CD8-positive, alpha-beta memory T cell (primary cell): ENCODE results near the gene EPC2. TPM values are rescaled to one million over a fixed set of nuclear protein-coding genes. Genes with fewer than 3 reads are reported as not detected.

Source experiments
- CTCF ChIA-PET: fragments of 350-600 bp; sonication (Branson Sonifier 250); formaldehyde crosslinking; loops from one replicate; lab custom pipeline; 2021; ENCODE audit warnings: antibody characterized with exemption; lab: Charles Lee
- POLR2A ChIA-PET: fragments of 350-600 bp; sonication (Branson Sonifier 250); formaldehyde crosslinking; loops from one replicate; lab custom pipeline; 2021; ENCODE audit warnings: antibody characterized with exemption; lab: Charles Lee
- DNase-seq, 5 donors: peaks; one replicate each; pipeline versions ENCODE4 v3.0.0 to v3.0.0-alpha.2; 2020 to 2022; ENCODE audit warnings: mixed read lengths in 1 of 5
- H3K27ac ChIP-seq: one replicate; pipeline ENCODE4 v1.7.0; 2013; ENCODE audit warnings: low read depth, mild to moderate bottlenecking, low read length, moderate library complexity
- H3K27me3 ChIP-seq: 2 replicates; pipeline ENCODE4 v1.7.0; 2013; ENCODE audit warnings: low read length, mild to moderate bottlenecking; ENCODE audit not compliant: insufficient read depth, poor library complexity, severe bottlenecking
- H3K36me3 ChIP-seq: 2 replicates; pipeline ENCODE4 v1.7.0; 2013; ENCODE audit warnings: mild to moderate bottlenecking, low read length, moderate library complexity; ENCODE audit not compliant: insufficient read depth
- H3K4me1 ChIP-seq: 2 replicates; pipeline ENCODE4 v1.7.0; 2013; ENCODE audit warnings: mild to moderate bottlenecking, low read length, moderate library complexity; ENCODE audit not compliant: insufficient read depth
- H3K4me3 ChIP-seq: 2 replicates; pipeline ENCODE4 v1.7.0; 2013; ENCODE audit warnings: mild to moderate bottlenecking, low read length
- H3K9me3 ChIP-seq: 2 replicates; pipeline ENCODE4 v1.7.0; 2013; ENCODE audit warnings: mild to moderate bottlenecking, low read length
- H3K27ac Mint-ChIP-seq, 8 donors: one replicate each; pipeline ENCODE4 v1.8.0; 2020 to 2021; ENCODE audit warnings: mixed read lengths in 8 of 8, mild to moderate bottlenecking in 6 of 8, inconsistent platforms in 3 of 8, moderate library complexity in 3 of 8
- H3K27me3 Mint-ChIP-seq, 2 donors: one replicate each; pipeline ENCODE4 v1.8.0; 2020 to 2021; ENCODE audit warnings: mixed read lengths in 2 of 2, mild to moderate bottlenecking in 1 of 2, moderate library complexity in 1 of 2
- H3K36me3 Mint-ChIP-seq, 3 donors: one replicate each; pipeline ENCODE4 v1.8.0; 2020 to 2021; ENCODE audit warnings: mixed read lengths in 3 of 3, inconsistent platforms in 1 of 3, mild to moderate bottlenecking in 1 of 3
- H3K4me1 Mint-ChIP-seq, 3 donors: one replicate each; pipeline ENCODE4 v1.8.0; 2020 to 2021; ENCODE audit warnings: mixed read lengths in 3 of 3, inconsistent platforms in 1 of 3, mild to moderate bottlenecking in 1 of 3
- H3K4me3 Mint-ChIP-seq, 7 donors: one replicate each; pipeline ENCODE4 v1.8.0; 2020 to 2021; ENCODE audit warnings: mixed read lengths in 7 of 7, mild to moderate bottlenecking in 6 of 7, moderate library complexity in 4 of 7, inconsistent platforms in 2 of 7
- H3K9me3 Mint-ChIP-seq, 5 donors: one replicate each; pipeline ENCODE4 v1.8.0; 2020 to 2022; ENCODE audit warnings: mixed read lengths in 5 of 5, mild to moderate bottlenecking in 3 of 5, moderate library complexity in 2 of 5, inconsistent platforms in 1 of 5
- polyA plus RNA-seq: library from polyadenylated mRNA; unstranded; fragments of 300-500 nt; fragmentation: Illumina TruSeq; gene quantifications from one replicate; pipeline ENCODE4 v1.2.3, GENCODE V29; 2021
- total RNA-seq, 2 experiments: library from RNA; stranded (reverse); gene quantifications; one replicate each; pipeline ENCODE4 v1.2.3, GENCODE V29; 2021

EPC2 gene
- total and polyA plus RNA-seq, 3 experiments from 2014 or later = 2.2 to 29.7 (median 29.6) TPM

DNA sequence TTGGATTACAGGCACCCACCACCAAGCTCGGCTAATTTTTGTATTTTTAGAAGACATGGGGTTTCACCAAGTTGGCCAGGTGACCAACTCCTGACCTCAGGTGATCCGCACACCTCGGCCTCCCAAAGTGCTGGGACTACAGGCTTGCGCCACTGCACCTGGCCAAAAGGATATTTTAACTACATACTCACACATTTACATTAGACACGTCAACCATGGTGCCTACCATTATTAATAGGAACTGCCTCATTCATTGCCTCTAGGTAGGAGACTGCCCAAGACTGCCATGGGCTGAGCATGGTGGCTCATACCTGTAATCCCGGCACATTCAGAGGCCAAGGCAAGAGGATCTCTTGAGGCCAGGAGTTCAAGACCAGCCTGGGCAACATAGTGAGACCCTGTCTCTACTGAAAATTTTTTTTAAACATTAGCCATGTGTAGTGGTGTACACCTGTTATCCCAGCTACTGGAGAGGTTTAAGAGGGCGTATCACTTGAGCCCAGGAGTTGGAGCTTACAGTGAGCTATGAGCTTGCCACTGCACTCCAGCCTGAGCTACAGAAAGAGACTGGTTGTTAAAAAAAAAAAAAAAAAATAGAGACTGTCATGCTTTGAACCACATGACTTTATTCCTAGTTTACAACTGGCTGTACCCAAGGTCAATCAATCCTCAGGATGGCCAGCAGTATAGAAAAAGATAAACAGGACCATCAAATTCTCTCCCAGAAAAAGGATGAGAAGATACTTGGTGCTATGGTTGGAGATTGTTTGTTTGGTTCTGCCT, 31.1 kb upstream of the EPC2 start:
- DNase-seq = no peak
- Histone ChIP-seq H3K4me3 (no peak overlapping the region), H3K27ac (no peak overlapping the region), H3K27me3 (no peaks in the 10 kb centered on the region), H3K4me1 (no peaks in the 10 kb centered on the region), H3K9me3 (no peaks in the 10 kb centered on the region), H3K36me3 (no peaks in the 10 kb centered on the region)
- H3K27me3 Mint-ChIP-seq = peaks cover 0 to 1% of the 10 kb centered on the region in 2 donors
- H3K36me3 Mint-ChIP-seq = no peaks in the 10 kb centered on the region
- no peak overlapping the region for H3K27ac Mint-ChIP-seq
- POLR2A ChIA-PET = no interaction called here
- no peaks in the 10 kb centered on the region for H3K9me3 Mint-ChIP-seq
- peaks cover 4 to 9% (median 6%) of the 10 kb centered on the region in 3 donors for H3K4me1 Mint-ChIP-seq
- no peak overlapping the region for H3K4me3 Mint-ChIP-seq
- CTCF ChIA-PET = no interaction called here

DNA sequence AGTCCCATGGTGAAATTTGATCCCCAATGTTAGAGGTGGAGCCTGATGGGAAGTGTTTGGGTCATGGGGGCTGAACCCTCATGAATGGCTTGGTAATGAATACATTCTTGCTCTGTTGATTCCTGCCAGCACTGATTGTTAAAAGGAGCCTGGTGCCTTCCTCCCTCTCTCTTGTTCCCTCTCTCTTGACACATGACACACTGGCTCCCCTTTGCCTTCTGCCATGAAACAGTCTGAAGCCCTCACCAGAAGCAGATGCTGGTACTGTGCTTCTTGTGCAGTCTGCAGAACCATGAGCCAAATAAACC, 30.6 kb upstream of the EPC2 start:
- no peak for DNase-seq
- Histone ChIP-seq H3K4me3 (no peak overlapping the region), H3K36me3 (no peaks in the 10 kb centered on the region), H3K4me1 (no peaks in the 10 kb centered on the region), H3K27ac (no peak overlapping the region), H3K9me3 (no peaks in the 10 kb centered on the region), H3K27me3 (no peaks in the 10 kb centered on the region)
- Mint-ChIP-seq H3K36me3 (no peaks in the 10 kb centered on the region), H3K27me3 (peaks cover 0 to 1% of the 10 kb centered on the region in 2 donors), H3K27ac (no peak overlapping the region), H3K4me1 (peaks cover 4 to 9% (median 6%) of the 10 kb centered on the region in 3 donors), H3K9me3 (no peaks in the 10 kb centered on the region), H3K4me3 (no peak overlapping the region)
- ChIA-PET POLR2A (no interaction called here), CTCF (interaction anchor here (1.4 kb wide), 1 partner anchor 30 kb away, joined by 3 read pairs; no protein-coding TSS in a partner anchor)

DNA sequence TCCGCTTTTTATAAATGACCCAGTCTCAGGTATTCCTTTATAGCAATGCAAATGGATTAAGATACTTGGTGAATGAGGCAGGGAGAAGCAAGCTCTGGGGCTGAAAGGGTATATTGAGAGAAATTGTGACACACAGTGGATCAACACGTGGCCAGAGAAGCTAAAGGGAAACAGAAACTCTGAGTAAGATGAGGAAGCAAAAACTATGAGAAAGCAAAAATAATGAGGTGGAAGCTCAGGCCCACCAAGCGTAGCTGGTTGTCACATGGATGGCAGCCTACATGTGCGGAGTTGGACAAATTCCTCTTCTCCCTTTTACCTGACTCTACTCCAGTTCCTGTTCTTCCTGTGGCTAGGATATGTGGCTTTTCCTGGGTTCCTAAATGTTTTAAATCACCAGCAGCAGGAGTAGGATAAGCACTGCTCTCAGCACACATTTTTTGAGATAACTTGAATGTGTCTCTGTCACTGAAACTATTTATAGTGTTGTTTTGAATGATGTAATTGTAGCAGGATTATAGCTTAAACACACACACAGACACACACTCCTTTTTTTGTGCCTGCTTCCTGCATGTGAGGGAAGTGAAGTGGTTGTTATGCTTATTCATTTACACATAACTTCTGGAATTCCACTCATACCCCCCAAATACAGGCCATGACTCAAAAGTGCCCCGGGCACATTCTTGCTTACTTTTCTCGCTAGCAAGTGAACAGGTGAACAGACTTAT, 30.1 kb upstream of the EPC2 start:
- Mint-ChIP-seq H3K9me3 (no peaks in the 10 kb centered on the region), H3K4me3 (no peak overlapping the region), H3K27ac (peak overlapping the region in 1 of 8 donors; percentile 3), H3K4me1 (peaks cover 4 to 9% (median 6%) of the 10 kb centered on the region in 3 donors), H3K27me3 (peaks cover 0 to 1% of the 10 kb centered on the region in 2 donors), H3K36me3 (peaks cover 0 to 4% (median 0%) of the 10 kb centered on the region in 3 donors)
- Histone ChIP-seq H3K27me3 (no peaks in the 10 kb centered on the region), H3K36me3 (no peaks in the 10 kb centered on the region), H3K27ac (no peak overlapping the region), H3K4me1 (no peaks in the 10 kb centered on the region), H3K4me3 (no peak overlapping the region), H3K9me3 (no peaks in the 10 kb centered on the region)
- ChIA-PET POLR2A (no interaction called here), CTCF (interaction anchor here (1.4 kb wide), 1 partner anchor 29 kb away, joined by 3 read pairs; no protein-coding TSS in a partner anchor)
- no peak for DNase-seq

DNA sequence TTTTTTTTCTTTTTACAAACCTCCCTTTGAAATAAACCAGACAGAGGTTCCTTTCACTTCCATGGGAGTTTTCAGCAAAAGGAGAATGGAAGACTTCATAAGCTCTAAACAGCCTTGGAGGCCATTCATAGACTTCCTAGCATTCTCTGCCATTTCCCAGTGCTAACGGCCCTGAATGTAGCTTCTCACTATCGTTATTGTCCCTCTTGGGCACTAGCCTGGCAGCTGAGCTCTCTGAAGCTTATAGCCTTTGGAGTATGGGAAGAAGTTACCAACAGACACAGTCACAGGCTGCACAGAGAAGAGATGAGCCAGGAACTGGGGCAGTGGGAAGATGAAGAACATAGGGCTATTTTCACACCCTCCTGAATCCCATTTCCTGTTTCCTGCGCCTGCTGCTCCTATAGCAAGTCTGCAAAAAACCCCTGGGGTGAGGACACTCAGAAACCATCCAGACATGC, 29.1 kb upstream of the EPC2 start:
- Mint-ChIP-seq H3K27ac (no peak overlapping the region), H3K36me3 (peaks cover 0 to 6% (median 0%) of the 10 kb centered on the region in 3 donors), H3K4me1 (peaks cover 4 to 9% (median 6%) of the 10 kb centered on the region in 3 donors), H3K4me3 (no peak overlapping the region), H3K27me3 (peaks cover 0 to 1% of the 10 kb centered on the region in 2 donors), H3K9me3 (no peaks in the 10 kb centered on the region)
- DNase-seq = no peak
- Histone ChIP-seq H3K27me3 (no peaks in the 10 kb centered on the region), H3K4me3 (no peak overlapping the region), H3K4me1 (no peaks in the 10 kb centered on the region), H3K36me3 (no peaks in the 10 kb centered on the region), H3K27ac (no peak overlapping the region), H3K9me3 (no peaks in the 10 kb centered on the region)
- ChIA-PET CTCF (interaction anchor here (1.4 kb wide), 1 partner anchor 28 kb away, joined by 3 read pairs; no protein-coding TSS in a partner anchor), POLR2A (no interaction called here)

DNA sequence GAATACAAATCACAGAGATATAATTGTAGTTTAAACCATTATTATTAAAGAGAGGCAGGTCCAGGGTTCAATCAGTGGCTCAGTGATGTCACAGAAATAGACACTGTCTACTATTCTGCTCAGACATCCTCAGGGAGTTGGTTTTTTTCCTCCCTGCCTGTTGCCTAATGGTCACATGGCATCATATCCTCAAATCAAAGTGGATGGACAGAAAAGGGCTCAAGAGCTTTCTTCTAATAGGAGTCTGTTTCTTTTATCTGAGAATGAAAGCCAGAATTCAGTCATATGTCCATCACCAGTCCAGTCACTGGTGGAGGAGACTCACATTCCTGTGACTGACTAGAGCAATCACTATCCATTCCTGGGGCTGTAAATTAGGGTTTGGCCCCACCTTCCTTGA, 27.9 kb upstream of the EPC2 start:
- ChIA-PET POLR2A (no interaction called here), CTCF (no interaction called here)
- Mint-ChIP-seq H3K36me3 (peaks cover 0 to 6% (median 0%) of the 10 kb centered on the region in 3 donors), H3K27ac (no peak overlapping the region), H3K9me3 (no peaks in the 10 kb centered on the region), H3K4me1 (peaks cover 4 to 9% (median 6%) of the 10 kb centered on the region in 3 donors), H3K27me3 (peaks cover 0 to 3% of the 10 kb centered on the region in 2 donors), H3K4me3 (no peak overlapping the region)
- H3K36me3 ChIP-seq = no peaks in the 10 kb centered on the region
- no peaks in the 10 kb centered on the region for H3K9me3 ChIP-seq
- H3K27ac ChIP-seq = no peak overlapping the region
- H3K4me3 ChIP-seq = no peak overlapping the region
- no peak for DNase-seq
- no peaks in the 10 kb centered on the region for H3K27me3 ChIP-seq
- no peaks in the 10 kb centered on the region for H3K4me1 ChIP-seq

DNA sequence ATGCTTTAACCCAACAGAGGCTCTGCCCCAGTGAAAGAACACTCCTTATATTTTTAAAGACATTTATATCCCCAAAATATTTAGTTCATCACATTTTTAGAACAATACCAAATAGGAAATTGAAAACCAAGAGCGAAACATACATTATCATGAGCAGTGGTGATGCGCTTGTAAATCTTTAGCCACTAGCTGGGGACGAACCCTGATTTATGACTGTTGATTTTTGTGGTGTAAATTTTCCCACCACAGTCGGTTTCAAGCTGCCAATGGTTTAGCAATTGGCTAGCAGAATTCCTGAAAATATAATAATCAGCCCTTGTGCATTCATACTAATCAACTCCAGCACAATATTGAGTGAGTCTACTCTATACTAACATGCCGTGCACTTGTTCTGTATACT, 27.3 kb upstream of the EPC2 start:
- H3K27ac Mint-ChIP-seq = no peak overlapping the region
- peaks cover 0 to 6% (median 0%) of the 10 kb centered on the region in 3 donors for H3K36me3 Mint-ChIP-seq
- CTCF ChIA-PET = no interaction called here

DNA sequence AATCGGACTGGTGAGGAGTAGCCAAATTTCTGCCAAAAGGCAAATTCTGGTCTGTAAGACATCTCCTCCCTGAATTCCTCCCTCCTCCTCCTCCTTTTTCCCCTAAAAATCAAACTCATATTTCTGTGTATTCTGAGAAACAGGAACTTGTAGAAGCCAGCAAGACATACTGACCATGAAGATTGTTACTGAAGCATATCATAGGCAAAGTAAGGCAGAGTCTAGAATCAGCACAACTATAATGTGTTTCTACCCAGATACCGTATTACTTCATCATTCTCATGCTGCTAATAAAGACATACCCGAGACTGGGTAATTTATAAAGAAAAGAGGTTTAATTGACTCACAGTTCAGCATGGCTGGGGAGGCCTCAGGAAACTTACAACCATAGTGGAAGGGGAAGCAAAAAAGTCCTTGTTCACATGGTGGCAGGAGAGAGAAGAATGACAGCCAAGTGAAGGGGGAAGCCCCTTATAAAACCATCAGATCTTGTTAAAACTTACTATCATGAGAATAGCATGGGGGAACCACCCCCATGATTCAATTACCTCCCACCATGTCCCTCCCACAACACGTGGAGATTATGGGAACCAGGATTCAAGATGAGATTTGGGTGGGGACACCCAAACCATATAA, 24.9 kb upstream of the EPC2 start:
- Histone ChIP-seq H3K9me3 (no peaks in the 10 kb centered on the region), H3K27ac (no peak overlapping the region), H3K27me3 (no peaks in the 10 kb centered on the region), H3K36me3 (no peaks in the 10 kb centered on the region), H3K4me1 (no peaks in the 10 kb centered on the region), H3K4me3 (no peak overlapping the region)
- no peaks in the 10 kb centered on the region for H3K9me3 Mint-ChIP-seq
- POLR2A ChIA-PET = no interaction called here
- CTCF ChIA-PET = no interaction called here
- H3K27me3 Mint-ChIP-seq = peaks cover 0 to 1% of the 10 kb centered on the region in 2 donors
- H3K27ac Mint-ChIP-seq = no peak overlapping the region
- peaks cover 0 to 6% (median 0%) of the 10 kb centered on the region in 3 donors for H3K36me3 Mint-ChIP-seq
- H3K4me3 Mint-ChIP-seq = no peak overlapping the region
- no peak for DNase-seq
- peaks cover 0 to under 1% (median 0%) of the 10 kb centered on the region in 3 donors for H3K4me1 Mint-ChIP-seq

More for the DNA sequence above, 27.3 kb upstream of the EPC2 start:
- Mint-ChIP-seq H3K9me3 (no peaks in the 10 kb centered on the region), H3K27me3 (peaks cover 0 to 3% of the 10 kb centered on the region in 2 donors), H3K4me1 (peaks cover 4 to 9% (median 6%) of the 10 kb centered on the region in 3 donors), H3K4me3 (no peak overlapping the region)
- H3K9me3 ChIP-seq = no peaks in the 10 kb centered on the region
- DNase-seq = no peak
- H3K27ac ChIP-seq = no peak overlapping the region
- H3K4me3 ChIP-seq = no peak overlapping the region
- H3K36me3 ChIP-seq = no peaks in the 10 kb centered on the region
- POLR2A ChIA-PET = no interaction called here
- no peaks in the 10 kb centered on the region for H3K27me3 ChIP-seq
- H3K4me1 ChIP-seq = no peaks in the 10 kb centered on the region
